K562 (cell line): ENCODE data around the gene ANKRD33. TPM values are rescaled to one million over a fixed set of nuclear protein-coding genes. Genes with fewer than 3 reads are reported as not detected.
A peak's percentile ranks its signal among the peaks of the same experiment; 100 is the strongest.

ENCODE experiments used
- ATAC-seq: fragments of 200-7000 bp; cut with Tn5 transposase; 3 replicates; pipeline ENCODE4 v1.9.1; 2020; ENCODE audit warnings: moderate library complexity
- BruUV-seq: library from RNA; stranded (reverse); fragments of 400-500 nt; replicated peaks from 2 replicates; lab custom pipeline; 2021; lab: Mats Ljungman, UMichigan
- CTCF ChIA-PET: fragments of 300-600 bp; formaldehyde crosslinking; extraction: SDS; loops from one replicate; lab custom pipeline; 2021; ENCODE audit warnings: low intra/inter-chr PET ratio; lab: Yijun Ruan, JAX
- POLR2A ChIA-PET: fragments of 300-600, 350-650 bp; sonication (Branson Sonifier 250); formaldehyde crosslinking; extraction: SDS; loops from one replicate; lab custom pipeline; 2021; ENCODE audit warnings: antibody characterized with exemption, inconsistent platforms; lab: Yijun Ruan, JAX
- DNase-seq, 4 experiments: peaks; one replicate each; pipeline versions ENCODE4 v3.0.0 to v3.0.0-alpha.2; 2011 to 2018; ENCODE audit warnings: low spot score in 3 of 4, mixed read lengths in 3 of 4; ENCODE audit errors: extremely low read depth in 1 of 4
- FAIRE-seq: peaks from 2 replicates; lab custom pipeline; 2011; peaks lifted over from hg19 to GRCh38; lab: Jason Lieb, UNC
- H2AFZ ChIP-seq: 2 replicates; pipeline ENCODE4 v1.6.0; 2011; ENCODE audit warnings: low read depth, low read length, control low read depth, inconsistent platforms
- H3K27ac ChIP-seq: fragments of 200-600 bp; 3 replicates; pipeline ENCODE4 v1.8.0; 2011; ENCODE audit warnings: low read depth, mild to moderate bottlenecking, control low read depth, inconsistent platforms, low read length, moderate library complexity, mixed read lengths; ENCODE audit errors: extremely low read depth
- H3K27me3 ChIP-seq, 2 experiments: fragments of 300-600 bp in 1 of 2; 2 replicates in 1 of 2; 3 replicates in 1 of 2; pipeline versions ENCODE4 v1.6.0 to v1.8.0; 2011; ENCODE audit warnings: inconsistent platforms in 2 of 2, low read length in 2 of 2, mild to moderate bottlenecking in 1 of 2, mixed read lengths in 1 of 2, moderate library complexity in 1 of 2; ENCODE audit not compliant: control insufficient read depth in 2 of 2, insufficient read depth in 2 of 2
- H3K36me3 ChIP-seq: fragments of 300-600 bp; 3 replicates; pipeline ENCODE4 v1.8.0; 2011; ENCODE audit warnings: mild to moderate bottlenecking, low read length, inconsistent platforms; ENCODE audit not compliant: control insufficient read depth, insufficient read depth
- H3K4me1 ChIP-seq, 2 experiments: fragments of 200-600 bp in 1 of 2; replicated peaks in 1 of 2; 2 replicates in 1 of 2; 3 replicates in 1 of 2; pipeline versions ENCODE4 v1.5.1 to v1.8.0; 2011; ENCODE audit warnings: inconsistent platforms in 2 of 2, low read length in 2 of 2, mild to moderate bottlenecking in 1 of 2, mixed read lengths in 1 of 2, moderate library complexity in 1 of 2; ENCODE audit not compliant: control insufficient read depth in 2 of 2, insufficient read depth in 2 of 2
- H3K4me2 ChIP-seq: 2 replicates; pipeline ENCODE4 v1.6.1; 2011; ENCODE audit warnings: low read length, control low read depth, inconsistent platforms, mixed read lengths; ENCODE audit not compliant: insufficient read depth
- H3K4me3 ChIP-seq: fragments of 200-600 bp; sonication (generic), shearing (Covaris generic); 2 replicates; pipeline ENCODE4 v1.5.1; 2016; ENCODE audit warnings: control low read depth, inconsistent platforms
- H3K79me2 ChIP-seq: fragments of 200-600 bp; 3 replicates; pipeline ENCODE4 v1.8.0; 2011; ENCODE audit warnings: low read length, inconsistent platforms; ENCODE audit not compliant: control insufficient read depth, insufficient read depth
- H3K9ac ChIP-seq, 2 experiments: 2 replicates each; pipeline versions ENCODE4 v1.6.0 to v1.6.1; 2011; ENCODE audit warnings: low read depth in 2 of 2, low read length in 2 of 2, control low read depth in 1 of 2, inconsistent platforms in 1 of 2, mild to moderate bottlenecking in 1 of 2, mixed read lengths in 1 of 2; ENCODE audit not compliant: insufficient read depth in 1 of 2
- H3K9me1 ChIP-seq: one replicate; pipeline ENCODE4 v1.6.0; 2011; ENCODE audit warnings: inconsistent platforms, mild to moderate bottlenecking, low read length, moderate library complexity; ENCODE audit not compliant: control insufficient read depth, insufficient read depth
- H3K9me3 ChIP-seq: replicated peaks from 2 replicates; pipeline ENCODE4 v1.5.1; 2011; ENCODE audit warnings: low read depth, low read length, inconsistent platforms; ENCODE audit not compliant: control insufficient read depth, insufficient read depth
- H4K20me1 ChIP-seq: replicated peaks from 2 replicates; pipeline ENCODE4 v1.6.1; 2011; ENCODE audit warnings: low read length, inconsistent platforms, mixed read lengths; ENCODE audit not compliant: control insufficient read depth, insufficient read depth
- ARNT ChIP-seq, 2 experiments: fragments of 450-650 bp; IDR thresholded peaks; 2 replicates each; pipeline ENCODE4 v1.6.1; 2016; ENCODE audit warnings: mild to moderate bottlenecking in 1 of 2
- CCNT2 ChIP-seq: IDR thresholded peaks from 2 replicates; pipeline ENCODE4 v1.6.1; 2011; ENCODE audit warnings: borderline replicate concordance, low read depth, mild to moderate bottlenecking, moderate library complexity, mixed read lengths, low read length; ENCODE audit not compliant: insufficient read length; ENCODE audit errors: extremely low read depth
- FOSL1 ChIP-seq: fragments of 200-800 bp; sonication (Bioruptor generic); conservative IDR thresholded peaks from 2 replicates; pipeline ENCODE4 v1.6.1; 2016; ENCODE audit warnings: missing genetic modification characterization, missing compliant biosample characterization
- KDM4B ChIP-seq, 2 experiments: fragments of 450-650 bp in 1 of 2; sonication (generic) in 1 of 2; IDR thresholded peaks; 2 replicates each; pipeline ENCODE4 v1.6.1; 2016 to 2017; ENCODE audit warnings: borderline replicate concordance in 2 of 2, antibody characterized with exemption in 1 of 2, low read depth in 1 of 2, mild to moderate bottlenecking in 1 of 2
- MAFK ChIP-seq: IDR thresholded peaks from 2 replicates; pipeline ENCODE4 v1.6.1; 2011; ENCODE audit warnings: low read length, improper control_type of control experiment
- NCOA2 ChIP-seq, 2 experiments: fragments of 450-650 bp; IDR thresholded peaks; 2 replicates each; pipeline ENCODE4 v1.6.1; 2018; ENCODE audit warnings: mild to moderate bottlenecking in 2 of 2, moderate library complexity in 1 of 2; ENCODE audit not compliant: partially characterized antibody in 2 of 2
- NCOR1 ChIP-seq: fragments of 450-650 bp; IDR thresholded peaks from 2 replicates; pipeline ENCODE4 v1.6.1; 2016; ENCODE audit warnings: mild to moderate bottlenecking, moderate library complexity
- TEAD4 ChIP-seq, 2 experiments: sonication (generic) in 1 of 2; formaldehyde crosslinking in 1 of 2; IDR thresholded peaks; 2 replicates each; pipeline versions ENCODE4 v1.6.1 to v1.8.0; 2012 to 2022; ENCODE audit warnings: borderline replicate concordance in 1 of 2, inconsistent platforms in 1 of 2, low read length in 1 of 2, mild to moderate bottlenecking in 1 of 2, missing genetic modification reagents in 1 of 2
- TOE1 ChIP-seq, 2 experiments: fragments of 450-650 bp in 1 of 2; sonication (generic) in 1 of 2; formaldehyde crosslinking in 1 of 2; IDR thresholded peaks; 2 replicates each; pipeline versions ENCODE4 v1.7.1 to v1.8.0; 2016 to 2022; ENCODE audit warnings: borderline replicate concordance in 2 of 2, mild to moderate bottlenecking in 2 of 2, antibody characterized with exemption in 1 of 2, inconsistent platforms in 1 of 2, low read depth in 1 of 2, missing genetic modification reagents in 1 of 2, moderate library complexity in 1 of 2
- ZNF263 ChIP-seq: sonication (generic); formaldehyde crosslinking; IDR thresholded peaks from 2 replicates; pipeline ENCODE4 v1.8.0; 2022; ENCODE audit warnings: mild to moderate bottlenecking, missing genetic modification reagents, borderline replicate concordance
- ZNF551 ChIP-seq: fragments of 250-450 bp; sonication (Bioruptor Pico); IDR thresholded peaks from 2 replicates; pipeline ENCODE4 v1.5.0; 2021; ENCODE audit warnings: mild to moderate bottlenecking, moderate library complexity
- WGBS: fragments of 100-300 bp; shearing (Covaris generic); methylation state at CpG from one replicate; pipeline ENCODE4 v1.1.6; 2016; ENCODE audit warnings: low coverage, mixed read lengths; ENCODE audit not compliant: insufficient coverage; ENCODE audit errors: missing lambda C conversion rate; 5-methylcytosine and 5-hydroxymethylcytosine counted together
- in situ Hi-C: fragments of 300-500 bp; cut with MboI; formaldehyde crosslinking; loops from 4 replicates; pipeline ENCODE4 v1.15.0; 2018; ENCODE audit warnings: inconsistent platforms, mixed read lengths
- intact Hi-C: fragments of 100-400 bp; cut with micrococcal nuclease; formaldehyde crosslinking; loops from 2 replicates; pipeline ENCODE4 v1.14.2; 2022
- polyA plus RNA-seq, 8 experiments: library from polyadenylated mRNA; depleted of rRNA in 4 of 8; stranded (reverse) in 5 of 8; unstranded in 3 of 8; fragments of >200 nt; fragmentation: Nextera tagmentation in 2 of 8; fragmentation: Illumina TruSeq in 1 of 8; extraction: Ambion mirVana in 2 of 8; extraction: Trizol in 1 of 8; gene quantifications; 2 replicates each; pipeline versions ENCODE4 v1.2.1 to v1.2.3, GENCODE V29; 2011 to 2014; ENCODE audit warnings: inconsistent platforms in 1 of 8, missing spikeins in 1 of 8
- total RNA-seq, 7 experiments: library from RNA; depleted of rRNA in 6 of 7; stranded (reverse); fragments of >200 nt in 6 of 7; fragmentation: Illumina TruSeq in 2 of 7; extraction: Trizol in 2 of 7; gene quantifications; 2 replicates each; pipeline versions ENCODE4 v1.2.1 to v1.2.3, GENCODE V29; 2011 to 2021; ENCODE audit warnings: low replicate concordance in 1 of 7
- TF ChIP-seq, protein P1 (sequence below): fragments of 450-650 bp; formaldehyde crosslinking; conservative IDR thresholded peaks from 2 replicates; pipeline ENCODE4 v1.4.0; 2022; ENCODE audit warnings: mild to moderate bottlenecking, missing genetic modification characterization
- TF ChIP-seq, protein P2 (sequence below): sonication (generic); formaldehyde crosslinking; IDR thresholded peaks from 2 replicates; pipeline ENCODE4 v1.8.0; 2023; ENCODE audit warnings: missing genetic modification reagents, mild to moderate bottlenecking, borderline replicate concordance

The ANKRD33 gene
- total and polyA plus RNA-seq, 9 of the 15 experiments (the other 6 are each of a cell fraction or from before 2014, with no cell fraction given), result 0.04 to 0.11 (median 0.07) TPM; not detected in 4

GRCh38 chr12:51884676-51885229 is 3.1 kb upstream of the ANKRD33 start:
- H3K9ac ChIP-seq, result 0 out of 4 replicates have a peak overlapping the region, but pooled peaks of 1 of the 2 experiments have one; percentile 28
- in situ Hi-C loops, result no loop called here
- peak; percentile 88 for FAIRE-seq
- H3K27ac ChIP-seq, result peak overlapping the region; percentile 73
- H4K20me1 ChIP-seq, result no peaks in the 10 kb centered on the region
- ChIA-PET CTCF (no interaction called here), POLR2A (interaction anchor here (1.3 kb wide), 1 partner anchor 10 kb away, joined by 3 read pairs; no protein-coding TSS in a partner anchor)
- H3K27me3 ChIP-seq, result no peaks in the 10 kb centered on the region
- peak overlapping the region; percentile 77 for H2AFZ ChIP-seq
- peak; percentile 44 for ATAC-seq
- H3K4me1 ChIP-seq, result peaks cover 26 to 30% of the 10 kb centered on the region in 2 experiments
- DNase-seq, result peak; percentile 60 to 79 (median 62)
- no peak overlapping the region for H3K4me3 ChIP-seq
- intact Hi-C loops, result no loop called here
- 0 out of 2 replicates have a peak, but pooled peaks cover 2% of the 10 kb centered on the region for H3K9me3 ChIP-seq
- 40% methylated on average over 11 of the region's 11 CpGs for WGBS
- no peaks in the 10 kb centered on the region for H3K36me3 ChIP-seq
- H3K4me2 ChIP-seq, result peak overlapping the region; percentile 59; the same call in 1 of the 2 replicates
- H3K9me1 ChIP-seq, result no peaks in the 10 kb centered on the region
- no TSS peak for BruUV-seq
- no peaks in the 10 kb centered on the region for H3K79me2 ChIP-seq
- TF ChIP-seq ARNT (IDR thresholded peaks at IDR 0.05) (peak; percentile 61 to 91; a peak in 3 of 4 replicates), MAFK (peak; percentile 79), FOSL1 (tag) (peak; percentile 100), NCOR1 (peak; percentile 91), ZNF551 (CRISPR knock-in tag) (no peak), ZNF263 (CRISPR knock-in tag) (peak; percentile 18; the same call in 1 of the 2 replicates), KDM4B (IDR thresholded peaks at IDR 0.05; ENCODE audit: borderline replicate concordance in 2 of 2, low read depth in 1 of 2) (no peak), NCOA2 (IDR thresholded peaks at IDR 0.05; ENCODE audit: partially characterized antibody in 2 of 2) (peak in 1 of 2 experiments; percentile 23), TOE1 (IDR thresholded peaks at IDR 0.05; ENCODE audit: borderline replicate concordance) (peak; percentile 97), TOE1 (CRISPR knock-in tag; IDR thresholded peaks at IDR 0.05; ENCODE audit: borderline replicate concordance, low read depth) (no peak), TEAD4 (IDR thresholded peaks at IDR 0.05; ENCODE audit: low read length) (peak; percentile 82), TEAD4 (CRISPR knock-in tag; IDR thresholded peaks at IDR 0.05; ENCODE audit: borderline replicate concordance) (no peak), CCNT2 (peak; percentile 15)
- TF ChIP-seq, protein P1, sequence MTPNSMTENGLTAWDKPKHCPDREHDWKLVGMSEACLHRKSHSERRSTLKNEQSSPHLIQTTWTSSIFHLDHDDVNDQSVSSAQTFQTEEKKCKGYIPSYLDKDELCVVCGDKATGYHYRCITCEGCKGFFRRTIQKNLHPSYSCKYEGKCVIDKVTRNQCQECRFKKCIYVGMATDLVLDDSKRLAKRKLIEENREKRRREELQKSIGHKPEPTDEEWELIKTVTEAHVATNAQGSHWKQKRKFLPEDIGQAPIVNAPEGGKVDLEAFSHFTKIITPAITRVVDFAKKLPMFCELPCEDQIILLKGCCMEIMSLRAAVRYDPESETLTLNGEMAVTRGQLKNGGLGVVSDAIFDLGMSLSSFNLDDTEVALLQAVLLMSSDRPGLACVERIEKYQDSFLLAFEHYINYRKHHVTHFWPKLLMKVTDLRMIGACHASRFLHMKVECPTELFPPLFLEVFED (CRISPR knock-in tag), result peak; percentile 93; the same call in 1 of the 2 replicates
- TF ChIP-seq, protein P2, sequence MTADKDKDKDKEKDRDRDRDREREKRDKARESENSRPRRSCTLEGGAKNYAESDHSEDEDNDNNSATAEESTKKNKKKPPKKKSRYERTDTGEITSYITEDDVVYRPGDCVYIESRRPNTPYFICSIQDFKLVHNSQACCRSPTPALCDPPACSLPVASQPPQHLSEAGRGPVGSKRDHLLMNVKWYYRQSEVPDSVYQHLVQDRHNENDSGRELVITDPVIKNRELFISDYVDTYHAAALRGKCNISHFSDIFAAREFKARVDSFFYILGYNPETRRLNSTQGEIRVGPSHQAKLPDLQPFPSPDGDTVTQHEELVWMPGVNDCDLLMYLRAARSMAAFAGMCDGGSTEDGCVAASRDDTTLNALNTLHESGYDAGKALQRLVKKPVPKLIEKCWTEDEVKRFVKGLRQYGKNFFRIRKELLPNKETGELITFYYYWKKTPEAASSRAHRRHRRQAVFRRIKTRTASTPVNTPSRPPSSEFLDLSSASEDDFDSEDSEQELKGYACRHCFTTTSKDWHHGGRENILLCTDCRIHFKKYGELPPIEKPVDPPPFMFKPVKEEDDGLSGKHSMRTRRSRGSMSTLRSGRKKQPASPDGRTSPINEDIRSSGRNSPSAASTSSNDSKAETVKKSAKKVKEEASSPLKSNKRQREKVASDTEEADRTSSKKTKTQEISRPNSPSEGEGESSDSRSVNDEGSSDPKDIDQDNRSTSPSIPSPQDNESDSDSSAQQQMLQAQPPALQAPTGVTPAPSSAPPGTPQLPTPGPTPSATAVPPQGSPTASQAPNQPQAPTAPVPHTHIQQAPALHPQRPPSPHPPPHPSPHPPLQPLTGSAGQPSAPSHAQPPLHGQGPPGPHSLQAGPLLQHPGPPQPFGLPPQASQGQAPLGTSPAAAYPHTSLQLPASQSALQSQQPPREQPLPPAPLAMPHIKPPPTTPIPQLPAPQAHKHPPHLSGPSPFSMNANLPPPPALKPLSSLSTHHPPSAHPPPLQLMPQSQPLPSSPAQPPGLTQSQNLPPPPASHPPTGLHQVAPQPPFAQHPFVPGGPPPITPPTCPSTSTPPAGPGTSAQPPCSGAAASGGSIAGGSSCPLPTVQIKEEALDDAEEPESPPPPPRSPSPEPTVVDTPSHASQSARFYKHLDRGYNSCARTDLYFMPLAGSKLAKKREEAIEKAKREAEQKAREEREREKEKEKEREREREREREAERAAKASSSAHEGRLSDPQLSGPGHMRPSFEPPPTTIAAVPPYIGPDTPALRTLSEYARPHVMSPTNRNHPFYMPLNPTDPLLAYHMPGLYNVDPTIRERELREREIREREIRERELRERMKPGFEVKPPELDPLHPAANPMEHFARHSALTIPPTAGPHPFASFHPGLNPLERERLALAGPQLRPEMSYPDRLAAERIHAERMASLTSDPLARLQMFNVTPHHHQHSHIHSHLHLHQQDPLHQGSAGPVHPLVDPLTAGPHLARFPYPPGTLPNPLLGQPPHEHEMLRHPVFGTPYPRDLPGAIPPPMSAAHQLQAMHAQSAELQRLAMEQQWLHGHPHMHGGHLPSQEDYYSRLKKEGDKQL (CRISPR knock-in tag), result 0 out of 2 replicates have a peak, but pooled peaks have one; percentile 60
